Ascending aorta (tissue), 2 donors: ENCODE measurements around the gene MIX23. TPM values are rescaled to one million over a fixed set of nuclear protein-coding genes. Genes with fewer than 3 reads are reported as not detected.

Experiments used
- DNase-seq, 2 donors: peaks; one replicate each; pipeline ENCODE4 v3.0.0-alpha.2; 2019; ENCODE audit warnings: low spot score in 2 of 2
- H3K27ac ChIP-seq, 2 donors: fragments of 200-600 bp; sonication (generic); one replicate each; pipeline ENCODE4 v1.5.1; 2016 to 2017; ENCODE audit warnings: mild to moderate bottlenecking in 1 of 2
- H3K27me3 ChIP-seq: fragments of 200-600 bp; sonication (generic); one replicate; pipeline ENCODE4 v1.5.1; 2017
- H3K36me3 ChIP-seq, 2 donors: fragments of 200-600 bp; sonication (generic); one replicate each; pipeline ENCODE4 v1.5.1; 2016
- H3K4me1 ChIP-seq, 2 donors: fragments of 200-600 bp; sonication (generic); one replicate each; pipeline ENCODE4 v1.5.1; 2016 to 2017; ENCODE audit warnings: mild to moderate bottlenecking in 1 of 2
- H3K4me3 ChIP-seq, 2 donors: fragments of 200-600 bp; sonication (generic); one replicate each; pipeline ENCODE4 v1.5.1; 2016 to 2017; ENCODE audit warnings: mild to moderate bottlenecking in 1 of 2
- H3K9me3 ChIP-seq, 2 donors: fragments of 200-600 bp; sonication (generic); one replicate each; pipeline ENCODE4 v1.5.1; 2016
- intact Hi-C: fragments of 100-400 bp; cut with DNase I; formaldehyde crosslinking; loops from one replicate; pipeline ENCODE4 v1.15.1; 2023
- total RNA-seq: library from RNA; depleted of rRNA; stranded (reverse); fragments of >200 nt; gene quantifications from one replicate; pipeline ENCODE4 v1.1.0, GENCODE V29; 2016
- TF ChIP-seq, protein P1 (sequence below), 3 experiments: fragments of 200-600 bp in 2 of 3; fragments of 450-650 bp in 1 of 3; sonication (generic) in 2 of 3; IDR thresholded peaks; one replicate each; pipeline ENCODE4 v1.5.1; 2016 to 2019; ENCODE audit warnings: antibody characterized with exemption in 3 of 3, mild to moderate bottlenecking in 1 of 3, moderate library complexity in 1 of 3

MIX23 gene
- total RNA-seq, 1 donor from 2014 or later, result not detected

- peaks cover 0 to 3% of the 10 kb centered on the region in 2 donors for H3K36me3 ChIP-seq
- no peaks in the 10 kb centered on the region for H3K27me3 ChIP-seq
- H3K27ac ChIP-seq, result peak overlapping the region; percentile 91 to 94
- intact Hi-C loops, result loop anchor here (1.0 to 10.0 kb wide), 5 partner anchors 33 to 668 kb away; partner anchors contain the start of genes DTX3L, FAM162A, GOLGB1 and HSPBAP1
- no peak for DNase-seq
- H3K4me1 ChIP-seq, result peaks cover 8 to 16% of the 10 kb centered on the region in 2 donors
- H3K4me3 ChIP-seq, result peak overlapping the region; percentile 84 to 94
- no peaks in the 10 kb centered on the region for H3K9me3 ChIP-seq
- TF ChIP-seq, protein P1, sequence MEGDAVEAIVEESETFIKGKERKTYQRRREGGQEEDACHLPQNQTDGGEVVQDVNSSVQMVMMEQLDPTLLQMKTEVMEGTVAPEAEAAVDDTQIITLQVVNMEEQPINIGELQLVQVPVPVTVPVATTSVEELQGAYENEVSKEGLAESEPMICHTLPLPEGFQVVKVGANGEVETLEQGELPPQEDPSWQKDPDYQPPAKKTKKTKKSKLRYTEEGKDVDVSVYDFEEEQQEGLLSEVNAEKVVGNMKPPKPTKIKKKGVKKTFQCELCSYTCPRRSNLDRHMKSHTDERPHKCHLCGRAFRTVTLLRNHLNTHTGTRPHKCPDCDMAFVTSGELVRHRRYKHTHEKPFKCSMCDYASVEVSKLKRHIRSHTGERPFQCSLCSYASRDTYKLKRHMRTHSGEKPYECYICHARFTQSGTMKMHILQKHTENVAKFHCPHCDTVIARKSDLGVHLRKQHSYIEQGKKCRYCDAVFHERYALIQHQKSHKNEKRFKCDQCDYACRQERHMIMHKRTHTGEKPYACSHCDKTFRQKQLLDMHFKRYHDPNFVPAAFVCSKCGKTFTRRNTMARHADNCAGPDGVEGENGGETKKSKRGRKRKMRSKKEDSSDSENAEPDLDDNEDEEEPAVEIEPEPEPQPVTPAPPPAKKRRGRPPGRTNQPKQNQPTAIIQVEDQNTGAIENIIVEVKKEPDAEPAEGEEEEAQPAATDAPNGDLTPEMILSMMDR (IDR thresholded peaks at IDR 0.05), result no peak
Observed at GRCh38 chr3:122416966-122417365, 33.9 kb upstream of the MIX23 start.

DNA sequence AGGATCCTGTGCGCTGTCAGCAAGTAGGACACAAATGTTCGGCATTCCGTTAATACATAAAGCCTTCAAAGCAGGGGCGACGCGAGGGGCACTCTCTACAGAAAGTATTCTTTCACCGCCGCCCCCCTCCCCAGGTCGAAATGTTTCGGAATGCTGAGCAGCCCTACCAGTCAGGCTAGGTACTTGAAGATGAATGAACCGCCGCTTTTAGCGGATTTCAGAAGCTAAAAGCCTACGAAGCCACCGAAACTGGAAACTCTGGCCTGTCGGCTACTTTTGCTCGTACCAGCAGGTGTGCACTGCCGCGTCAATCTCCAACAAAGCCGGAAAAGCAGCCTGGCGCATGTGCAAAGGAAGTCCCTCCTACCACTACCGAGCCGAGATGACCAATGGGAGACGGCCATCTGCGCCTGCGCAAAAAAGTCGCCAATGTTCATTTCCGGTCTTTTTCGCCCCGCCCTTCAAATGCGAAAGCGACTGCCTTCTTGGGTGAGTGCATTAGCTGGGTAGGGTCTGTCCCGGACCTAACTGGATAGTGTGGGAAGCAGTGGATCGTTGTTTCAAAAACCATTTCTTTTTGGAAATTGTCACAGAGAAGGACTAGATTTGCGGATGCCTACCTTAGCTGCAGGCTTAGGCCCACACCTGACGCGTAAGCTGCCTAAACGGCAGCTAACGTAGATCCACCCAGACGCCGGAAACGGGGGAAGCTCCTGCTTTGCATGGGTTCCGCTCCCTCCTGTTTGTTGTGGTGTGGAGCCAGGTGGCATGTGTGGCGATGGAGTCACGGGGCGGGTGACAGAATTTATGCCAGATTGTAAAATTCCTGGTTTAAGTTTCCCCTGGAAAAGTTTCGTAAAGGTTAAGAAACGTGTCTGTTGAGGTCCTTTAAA is 33.0 kb upstream of the MIX23 start, which contains the start of gene WDR5B:
Gene WDR5B, minus strand, starts transcription at position 301 of the 893 bp plus-strand sequence. CDS start 534 bp downstream, outside the sequence.
- intact Hi-C loops, result loop anchor here (1.0 to 10.0 kb wide), 5 partner anchors 32 to 667 kb away; partner anchors contain the start of genes DTX3L, FAM162A, GOLGB1 and HSPBAP1
- no peaks in the 10 kb centered on the region for H3K27me3 ChIP-seq
- H3K9me3 ChIP-seq, result no peaks in the 10 kb centered on the region
- H3K4me3 ChIP-seq, result peak within 1 kb of the TSS; percentile 84 to 94
- peaks cover 8 to 16% of the 10 kb centered on the region in 2 donors for H3K4me1 ChIP-seq
- DNase-seq, result peak; percentile 86 to 98
- H3K36me3 ChIP-seq, result peaks cover 0 to under 1% of the 10 kb centered on the region in 2 donors
- TF ChIP-seq, protein P1 (IDR thresholded peaks at IDR 0.05), result no peak
- peak within 1 kb of the TSS; percentile 91 to 94 for H3K27ac ChIP-seq

- intact Hi-C loops, result loop anchor here (10.0 kb wide), 1 partner anchor 380 kb away; the partner anchor contains the start of genes HSPBAP1 and SLC49A4
Observed at GRCh38 chr3:122415104-122415744, 32.2 kb upstream of the MIX23 start.

GRCh38 chr3:122414391-122414790 is 31.4 kb upstream of the MIX23 start:
- peaks cover 8 to 16% of the 10 kb centered on the region in 2 donors for H3K4me1 ChIP-seq
- no peak overlapping the region for H3K27ac ChIP-seq
- DNase-seq, result no peak
- H3K9me3 ChIP-seq, result no peaks in the 10 kb centered on the region
- TF ChIP-seq, protein P1 (IDR thresholded peaks at IDR 0.05), result no peak
- H3K27me3 ChIP-seq, result no peaks in the 10 kb centered on the region
- peaks cover 9 to 16% of the 10 kb centered on the region in 2 donors for H3K36me3 ChIP-seq
- H3K4me3 ChIP-seq, result no peak overlapping the region
- intact Hi-C loops, result loop anchor here (10.0 kb wide), 1 partner anchor 380 kb away; the partner anchor contains the start of genes HSPBAP1 and SLC49A4

More at GRCh38 chr3:122415104-122415744, 32.2 kb upstream of the MIX23 start:
- peak overlapping the region; percentile 84 to 94 for H3K4me3 ChIP-seq
- no peak for DNase-seq
- no peaks in the 10 kb centered on the region for H3K27me3 ChIP-seq
- TF ChIP-seq, protein P1 (IDR thresholded peaks at IDR 0.05), result no peak
- peaks cover 8 to 16% of the 10 kb centered on the region in 2 donors for H3K4me1 ChIP-seq
- H3K9me3 ChIP-seq, result no peaks in the 10 kb centered on the region
- H3K27ac ChIP-seq, result peak overlapping the region; percentile 91 to 94
- peaks cover 4 to 8% of the 10 kb centered on the region in 2 donors for H3K36me3 ChIP-seq

- intact Hi-C loops, result loop anchor here (10.0 kb wide), 1 partner anchor 384 kb away; the partner anchor contains the start of genes HSPBAP1 and SLC49A4
- no peak overlapping the region for H3K27ac ChIP-seq
- H3K27me3 ChIP-seq, result no peaks in the 10 kb centered on the region
- H3K4me3 ChIP-seq, result no peak overlapping the region
- DNase-seq, result no peak
- H3K9me3 ChIP-seq, result no peaks in the 10 kb centered on the region
- peaks cover 32 to 50% of the 10 kb centered on the region in 2 donors for H3K36me3 ChIP-seq
- TF ChIP-seq, protein P1 (IDR thresholded peaks at IDR 0.05), result no peak
- peaks cover 4 to 10% of the 10 kb centered on the region in 2 donors for H3K4me1 ChIP-seq
Observed at GRCh38 chr3:122410639-122411038, 27.6 kb upstream of the MIX23 start.
